ENCODE results near the gene CHIT1. TPM values are rescaled to one million over a fixed set of nuclear protein-coding genes. Genes with fewer than 3 reads are reported as not detected.

The CHIT1 gene
- total and polyA plus RNA-seq, 12 donors = 0.13 to 6.5 (median 0.60) TPM; not detected in 1

- 71 to 89% (median 84%) methylated on average over 2 of the region's 2 CpGs for WGBS, 4 donors
- intact Hi-C loops (cut with DNase I) = no loop called here
- Histone ChIP-seq H3K27me3 (no peaks in the 10 kb centered on the region), H3K36me3 (replicated peaks in 1 of 2) (no peaks in the 10 kb centered on the region), H3K27ac (no peak overlapping the region), H3K4me3 (no peak overlapping the region), H3K4me1 (replicated peaks in 1 of 2) (no peaks in the 10 kb centered on the region), H3K9me3 (replicated peaks in 1 of 3) (no peaks in the 10 kb centered on the region)
- TF ChIP-seq CTCF (IDR thresholded peaks at IDR 0.05) = no peak
- no peak for TF ChIP-seq POLR2A (IDR thresholded peaks at IDR 0.05)
- no peak for DNase-seq
Observed at GRCh38 chr1:203183828-203184227, 45.6 kb downstream of the CHIT1 start.

- Histone ChIP-seq H3K27me3 (no peaks in the 10 kb centered on the region), H3K9me3 (replicated peaks in 1 of 3) (no peaks in the 10 kb centered on the region), H3K27ac (no peak overlapping the region), H3K36me3 (replicated peaks in 1 of 2) (no peaks in the 10 kb centered on the region), H3K4me3 (no peak overlapping the region), H3K4me1 (replicated peaks in 1 of 2) (peaks cover 3 to 11% of the 10 kb centered on the region in 2 donors)
- WGBS, 4 donors = 71 to 78% (median 75%) methylated on average over 6 to 7 of the region's 7 CpGs
- intact Hi-C loops (cut with DNase I) = no loop called here
- DNase-seq = peak in 3 of 7 donors; percentile 28 to 52 (median 32)
- TF ChIP-seq CTCF (IDR thresholded peaks at IDR 0.05) = no peak
- TF ChIP-seq POLR2A (IDR thresholded peaks at IDR 0.05) = no peak
Observed at GRCh38 chr1:203182387-203182953, 47.0 kb downstream of the CHIT1 start.

GRCh38 chr1:203181586-203182386 is 47.7 kb downstream of the CHIT1 start:
- H3K9me3 ChIP-seq (replicated peaks in 1 of 3) = no peaks in the 10 kb centered on the region
- no peaks in the 10 kb centered on the region for H3K27me3 ChIP-seq
- no peak for TF ChIP-seq POLR2A (IDR thresholded peaks at IDR 0.05)
- TF ChIP-seq CTCF (IDR thresholded peaks at IDR 0.05) = no peak
- H3K4me3 ChIP-seq = no peak overlapping the region
- peaks cover 4 to 14% of the 10 kb centered on the region in 2 donors for H3K4me1 ChIP-seq (replicated peaks in 1 of 2)
- 67 to 92% (median 85%) methylated on average over 8 to 10 of the region's 10 CpGs for WGBS, 4 donors
- no peak overlapping the region for H3K27ac ChIP-seq
- intact Hi-C loops (cut with DNase I) = no loop called here
- no peak for DNase-seq
- H3K36me3 ChIP-seq (replicated peaks in 1 of 2) = no peaks in the 10 kb centered on the region

GRCh38 chr1:203180611-203181330 is 48.7 kb downstream of the CHIT1 start:
- Histone ChIP-seq H3K9me3 (replicated peaks in 1 of 3) (no peaks in the 10 kb centered on the region), H3K27me3 (no peaks in the 10 kb centered on the region), H3K36me3 (replicated peaks in 1 of 2) (no peaks in the 10 kb centered on the region), H3K4me3 (no peak overlapping the region), H3K4me1 (replicated peaks in 1 of 2) (peaks cover 4 to 14% of the 10 kb centered on the region in 2 donors), H3K27ac (no peak overlapping the region)
- 89 to 92% (median 89%) methylated on average over 11 of the region's 11 CpGs for WGBS, 4 donors
- DNase-seq = no peak
- no peak for TF ChIP-seq CTCF (IDR thresholded peaks at IDR 0.05)
- no peak for TF ChIP-seq POLR2A (IDR thresholded peaks at IDR 0.05)
- intact Hi-C loops (cut with DNase I) = no loop called here
